Stimulated activated CD4-positive, alpha-beta T cell treated with anti-CD3 and anti-CD28 coated beads, TNF-alpha, amount 100 ng/mL, for 24 hours (primary cell): ENCODE data around the gene STK32C.
A peak's percentile ranks its signal among the peaks of the same experiment; 100 is the strongest.
"Not testable (repeated sequence)": the region's sequence is repeated elsewhere in the genome, so short reads cannot be mapped to it uniquely, and the experiment has no call there.

Experiments used
- DNase-seq, 3 experiments: peaks; one replicate each; pipeline ENCODE4 v3.0.0-alpha.2; 2020; ENCODE audit warnings: low read depth in 3 of 3

The STK32C gene

DNA sequence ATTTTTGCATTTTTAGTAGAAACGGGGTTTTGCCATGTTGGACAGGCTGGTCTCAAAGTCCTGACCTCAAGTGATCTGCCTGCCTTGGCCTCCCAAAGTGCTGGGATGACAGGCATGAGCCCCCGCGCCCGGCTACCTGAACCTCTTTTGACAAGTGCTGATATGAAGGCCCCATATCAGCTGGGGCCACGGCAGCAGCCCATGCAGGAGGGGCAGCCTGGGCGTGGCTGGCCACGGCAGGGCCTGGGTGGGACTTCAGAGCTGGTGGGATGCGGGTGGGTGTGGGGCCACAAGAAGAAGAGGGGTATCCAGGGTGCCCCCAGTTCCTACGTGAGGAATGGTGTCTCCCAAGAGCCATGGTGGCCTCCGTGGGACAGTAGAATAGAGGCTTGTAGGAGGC is 31.1 kb upstream of the STK32C start:
- DNase-seq: no peak

DNA sequence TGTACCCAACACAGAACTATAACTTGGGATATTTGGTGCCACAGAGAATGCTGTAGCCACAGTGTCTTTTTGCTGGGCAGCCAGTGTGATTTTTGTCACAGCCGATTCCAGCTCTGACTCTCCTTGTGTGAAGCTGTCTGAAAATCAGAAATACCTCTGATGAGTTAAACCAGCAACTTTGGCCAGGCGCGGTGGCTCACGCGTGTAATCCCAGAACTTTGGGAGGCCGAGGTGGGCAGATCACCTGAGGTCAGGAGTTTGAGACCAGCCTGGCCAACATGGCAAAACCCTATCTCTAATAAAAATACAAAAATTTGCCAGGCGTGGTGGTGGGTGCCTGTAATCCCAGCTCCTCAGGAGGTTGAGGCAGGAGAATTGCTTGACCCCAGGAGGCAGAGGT is 30.1 kb upstream of the STK32C start:
- DNase-seq: not testable (repeated sequence)

DNA sequence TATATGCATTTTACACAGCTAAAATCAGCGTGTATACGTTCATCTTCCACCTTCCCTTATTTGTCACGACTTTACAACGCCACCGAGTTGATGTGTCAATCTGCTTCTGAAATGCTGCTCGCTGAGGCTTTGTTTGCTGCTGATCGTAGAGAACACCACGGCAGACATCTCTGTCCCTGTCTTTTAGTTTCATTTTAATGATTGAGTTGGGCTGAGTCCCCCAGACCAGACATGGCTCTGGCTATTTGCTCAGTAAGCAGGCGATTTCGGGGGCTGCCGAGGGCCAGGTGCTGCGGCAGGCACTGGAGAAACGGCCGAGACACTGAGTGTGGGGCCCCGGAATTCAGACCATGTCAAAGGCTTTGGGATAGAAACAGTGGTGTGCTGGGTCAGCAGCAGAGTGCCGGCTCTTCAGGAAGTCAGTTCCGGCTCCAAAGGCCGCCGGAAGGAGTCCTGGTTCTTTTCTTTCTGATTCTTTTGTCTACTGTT is 29.2 kb upstream of the STK32C start:
- no peak for DNase-seq

DNA sequence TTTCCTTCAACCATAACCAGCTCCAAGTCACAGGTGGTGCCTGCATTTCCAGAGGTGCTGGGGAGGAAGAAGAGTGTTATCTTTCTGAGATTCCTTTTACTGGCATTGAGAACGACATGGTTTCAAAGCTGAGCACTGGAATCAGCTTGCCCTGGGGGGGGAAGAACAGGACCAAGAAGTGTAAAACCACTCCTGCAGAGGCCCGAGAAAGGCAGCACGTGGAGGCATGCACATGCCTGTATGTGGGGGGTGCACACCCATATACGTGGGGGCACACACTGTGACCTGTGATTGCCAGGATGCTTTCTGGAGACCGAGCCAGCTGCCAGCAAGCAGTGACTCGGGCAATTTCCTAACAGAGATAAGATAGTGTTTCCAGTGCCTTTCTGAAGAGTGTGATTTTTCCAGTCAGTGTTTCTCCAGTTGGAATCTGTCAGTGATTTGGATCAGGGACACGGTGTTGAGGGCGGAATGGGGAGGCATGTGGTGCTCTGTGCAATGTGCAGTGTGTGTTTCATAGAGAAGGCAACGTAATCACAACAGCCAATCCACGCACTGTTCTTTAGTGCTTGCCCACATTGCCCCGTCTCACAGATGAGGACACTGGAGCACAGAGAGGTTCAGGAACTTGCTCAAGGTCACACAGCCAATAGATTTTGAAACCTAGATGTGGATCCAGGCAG is 28.5 kb upstream of the STK32C start:
- DNase-seq: no peak

DNA sequence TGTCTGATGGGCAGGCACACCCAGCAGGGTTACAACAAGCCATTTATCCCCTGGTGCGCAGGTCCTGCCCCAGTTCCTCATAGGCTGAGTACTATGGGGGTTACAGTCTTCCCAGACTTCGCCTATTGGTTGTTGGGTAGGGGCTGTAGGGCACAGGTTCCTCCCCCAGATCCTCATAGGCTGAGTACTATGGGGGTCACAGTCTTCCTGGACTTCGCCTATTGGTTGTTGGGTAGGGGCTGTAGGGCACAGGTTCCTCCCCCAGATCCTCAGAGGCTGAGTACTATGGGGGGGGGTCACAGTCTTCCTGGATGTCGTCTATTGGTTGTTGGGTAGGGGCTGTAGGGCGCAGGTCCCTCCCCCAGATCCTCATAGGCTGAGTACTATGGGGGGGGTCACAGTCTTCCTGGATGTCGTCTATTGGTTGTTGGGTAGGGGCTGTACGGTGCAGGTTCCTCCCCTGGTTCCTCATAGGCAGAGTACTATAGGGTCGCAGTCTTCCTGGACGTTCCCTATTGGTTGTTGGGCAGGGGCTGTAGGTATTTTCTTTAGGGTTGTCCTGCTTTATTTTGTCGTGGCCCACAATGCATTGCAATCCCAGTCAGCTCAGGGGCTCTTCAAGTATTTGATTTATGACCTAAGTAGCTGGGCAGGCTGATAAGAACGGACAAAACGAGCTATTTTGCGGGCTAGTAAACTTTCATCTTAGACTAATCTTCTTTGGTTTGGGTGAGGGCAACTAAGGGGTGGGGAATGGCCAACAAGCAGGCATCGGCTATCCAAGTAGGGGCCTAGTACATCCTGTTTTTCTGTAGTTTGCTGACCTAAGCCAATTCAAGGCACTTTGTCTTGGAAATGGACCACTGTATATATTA is 27.7 kb upstream of the STK32C start:
- no peak for DNase-seq

DNA sequence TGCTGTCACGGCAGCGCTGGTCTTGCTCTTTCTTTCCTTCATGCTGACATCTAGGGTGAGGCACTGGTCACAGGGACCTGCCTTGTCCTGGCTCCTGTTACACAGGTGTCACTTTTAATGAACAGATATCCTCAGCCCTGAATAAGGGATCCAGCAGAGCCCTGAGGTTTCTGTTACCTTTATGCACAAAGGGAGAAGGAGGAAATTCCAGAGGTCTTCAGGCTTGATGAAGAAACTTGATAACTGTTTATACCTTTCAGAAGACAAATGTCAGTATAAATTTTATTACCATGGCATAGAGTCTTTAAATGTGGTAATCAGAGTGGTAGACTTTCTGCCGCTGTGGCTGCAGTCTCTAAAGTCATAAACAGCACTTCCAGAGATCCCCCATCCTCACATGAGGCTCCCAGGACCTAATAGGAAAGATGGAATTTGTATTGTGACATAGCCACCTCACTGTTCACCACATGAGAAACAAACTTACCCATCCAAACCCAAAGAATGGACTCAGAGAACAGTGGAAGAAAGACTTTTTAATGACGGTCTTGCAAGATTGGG is 27.0 kb upstream of the STK32C start:
- no peak for DNase-seq

DNA sequence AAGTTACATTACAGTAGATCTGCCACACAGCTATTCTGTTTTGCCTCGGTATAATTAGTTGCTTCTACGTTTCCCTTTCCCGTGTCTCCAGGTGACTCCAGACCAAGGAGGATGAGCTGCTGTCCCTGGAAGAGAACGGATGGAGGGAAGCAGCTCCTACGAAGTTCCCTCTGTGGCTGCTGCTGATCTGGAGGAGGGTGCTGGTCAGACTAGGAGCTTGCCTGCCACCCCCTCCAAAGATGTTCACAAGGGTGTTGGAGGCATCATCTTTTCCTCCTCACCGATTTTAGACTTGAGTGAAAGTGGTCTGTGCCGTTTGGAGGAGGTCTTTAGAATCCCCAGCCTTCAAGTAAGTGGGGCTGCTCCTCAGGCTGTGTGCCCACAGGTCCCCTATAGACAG is 25.6 kb upstream of the STK32C start:
- no peak for DNase-seq

DNA sequence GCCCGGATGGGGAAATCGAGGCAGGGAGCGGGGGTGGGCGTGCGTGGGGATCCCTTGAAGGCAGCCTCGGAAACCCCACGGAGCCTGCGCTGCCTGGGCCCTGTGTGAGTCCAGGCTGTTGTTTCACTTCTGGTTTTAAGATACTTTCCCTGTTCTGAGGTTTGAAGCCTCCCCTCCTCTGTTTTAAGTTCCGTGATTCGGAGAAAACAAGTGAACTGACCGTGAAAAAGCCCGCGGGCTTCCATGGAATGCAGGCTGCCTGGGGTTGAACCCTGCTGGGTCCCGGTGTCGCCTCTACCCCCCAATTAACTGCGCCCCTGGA is 24.6 kb upstream of the STK32C start:
- DNase-seq: no peak

DNA sequence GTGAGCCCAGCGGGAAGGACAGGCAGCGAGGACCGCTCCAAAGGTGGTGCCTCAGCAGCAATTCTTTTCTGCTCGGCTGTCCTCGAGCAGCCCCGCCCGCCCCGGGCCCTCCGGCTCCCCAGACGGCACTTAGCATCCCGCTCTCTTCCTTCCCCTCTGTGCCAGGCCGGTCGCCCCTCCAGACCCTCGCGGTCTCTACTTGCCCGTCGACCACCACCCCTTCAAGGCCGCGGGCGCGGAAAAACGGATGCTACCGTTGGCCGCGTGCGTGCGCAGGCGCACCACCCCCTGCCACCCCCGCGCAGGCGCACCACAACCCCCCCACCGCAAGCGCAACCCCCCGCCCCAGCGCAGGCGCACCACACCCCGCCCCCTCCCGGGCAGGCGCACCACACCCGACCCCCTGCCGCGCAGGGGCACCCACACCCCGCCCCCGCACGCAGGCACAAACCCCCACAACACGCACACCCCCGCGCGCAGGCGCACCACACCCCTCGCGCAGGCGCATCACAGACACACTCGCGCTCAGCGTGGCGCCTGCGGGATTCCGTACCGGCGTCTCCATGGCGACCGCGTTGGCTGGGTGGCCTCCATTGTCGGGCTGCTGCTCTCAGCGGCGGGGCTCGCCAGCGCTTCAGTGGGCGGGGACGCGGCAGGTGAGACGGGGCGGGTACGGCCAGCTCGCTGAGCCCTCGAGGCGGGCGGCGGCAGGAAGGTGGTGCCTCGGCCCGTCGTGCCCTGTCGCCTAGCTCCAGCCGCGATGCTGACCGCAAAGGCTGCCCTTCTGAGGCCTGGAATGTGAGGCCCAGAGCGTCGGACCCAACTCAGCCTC is 24.1 kb upstream of the STK32C start, which contains the start of gene LRRC27:
Gene LRRC27 (plus strand): TSS at position 593 of the 832 bp plus-strand sequence. CDS start 1,332 bp downstream, outside the sequence.
- peak; percentile 97 to 98 (median 98) for DNase-seq

DNA sequence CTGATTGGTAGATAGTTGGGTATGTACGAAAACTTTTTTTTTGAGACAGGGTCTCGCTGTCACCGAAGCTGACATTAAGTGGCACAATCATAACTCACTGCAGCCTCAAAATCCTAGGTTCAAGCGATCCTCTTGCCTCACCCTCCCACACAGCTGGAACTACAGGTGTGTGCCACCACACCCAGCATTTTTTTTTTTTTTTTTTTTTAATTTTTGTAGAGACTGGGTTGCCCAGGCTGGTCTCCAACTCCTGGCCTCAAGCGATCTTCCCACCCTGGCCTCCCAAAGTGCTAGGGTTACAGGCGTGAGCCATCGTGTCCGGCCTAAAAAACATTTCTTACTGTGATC is 22.7 kb upstream of the STK32C start:
- DNase-seq: no peak

DNA sequence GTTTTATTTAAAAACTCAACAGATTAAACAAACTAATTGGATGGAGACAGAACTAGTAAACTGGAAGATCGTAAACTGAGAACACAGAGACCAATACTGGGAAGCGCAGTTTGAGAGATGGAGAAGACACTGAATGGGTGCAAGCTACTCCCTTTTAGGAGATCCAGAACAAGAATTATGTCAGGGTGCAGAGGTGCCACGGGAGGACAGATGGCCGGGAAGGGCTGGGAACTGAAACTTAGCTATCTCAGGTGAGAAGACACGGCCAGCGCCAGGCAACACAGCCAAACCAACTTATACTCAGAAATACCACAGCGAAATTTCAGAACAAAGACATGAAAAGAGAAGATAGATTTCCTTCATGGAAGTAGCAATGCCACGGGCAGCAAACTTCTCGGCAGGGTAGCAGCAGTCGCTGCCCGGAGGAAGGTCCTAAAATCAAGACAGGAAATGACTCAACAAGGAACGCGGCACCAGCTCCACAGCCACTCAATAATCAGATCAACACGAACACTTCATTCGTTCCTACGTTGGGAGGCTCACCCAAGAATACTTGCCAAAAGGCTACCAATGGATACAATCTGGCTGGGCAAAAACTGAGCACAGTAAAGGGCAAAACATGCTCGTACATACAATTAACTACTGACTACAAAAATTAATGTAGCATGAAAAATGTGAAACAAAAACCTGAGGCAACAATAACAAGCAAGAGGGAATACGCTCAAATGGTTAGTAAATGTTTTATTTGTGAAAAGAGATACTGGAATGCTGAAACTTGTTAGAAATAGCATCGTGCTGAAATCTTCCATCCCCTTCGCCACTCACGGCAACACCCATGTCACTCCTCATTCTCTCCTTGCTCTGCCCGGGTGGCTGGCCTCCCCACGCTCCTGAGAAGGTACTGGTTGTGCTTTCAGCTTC is 22.1 kb upstream of the STK32C start:
- DNase-seq: no peak

DNA sequence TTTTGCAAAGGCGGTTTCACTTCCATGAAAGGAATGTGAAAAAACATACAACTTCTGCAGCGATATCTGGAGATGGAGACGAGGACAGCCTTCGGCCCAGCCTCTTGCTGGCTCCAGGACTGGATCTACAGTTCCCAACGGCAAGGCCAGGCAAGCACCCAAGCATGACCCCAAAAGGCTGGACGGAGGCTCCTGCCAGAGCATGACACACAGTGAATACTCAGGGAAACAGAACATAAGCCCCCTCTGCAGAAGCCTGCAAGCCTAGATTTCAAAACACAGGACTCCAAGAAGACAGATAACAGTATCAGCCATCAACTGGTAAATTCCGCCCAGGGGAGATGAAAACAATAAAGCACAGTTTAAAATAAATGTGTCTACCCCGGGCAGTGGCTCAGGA is 21.0 kb upstream of the STK32C start:
- no peak for DNase-seq

DNA sequence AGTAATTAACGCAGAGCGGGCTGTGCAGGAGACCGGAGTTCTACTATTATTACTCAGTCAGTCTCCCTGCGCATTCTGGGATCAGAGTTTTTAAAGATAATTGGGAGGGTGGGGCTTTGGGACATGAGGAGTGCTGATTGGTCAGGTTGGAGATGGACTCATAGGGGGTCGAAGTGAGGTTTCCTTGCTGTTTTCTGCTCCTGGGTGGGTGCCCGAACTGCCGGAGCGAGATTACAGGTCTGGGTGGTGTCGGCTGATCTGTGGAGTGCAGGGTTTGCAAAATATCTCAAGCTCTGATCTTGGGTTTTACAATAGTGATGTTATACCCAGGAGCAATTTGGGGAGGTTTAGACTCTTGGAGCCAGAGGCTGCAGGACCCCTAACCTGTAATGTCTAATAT is 20.4 kb upstream of the STK32C start:
- no peak for DNase-seq

DNA sequence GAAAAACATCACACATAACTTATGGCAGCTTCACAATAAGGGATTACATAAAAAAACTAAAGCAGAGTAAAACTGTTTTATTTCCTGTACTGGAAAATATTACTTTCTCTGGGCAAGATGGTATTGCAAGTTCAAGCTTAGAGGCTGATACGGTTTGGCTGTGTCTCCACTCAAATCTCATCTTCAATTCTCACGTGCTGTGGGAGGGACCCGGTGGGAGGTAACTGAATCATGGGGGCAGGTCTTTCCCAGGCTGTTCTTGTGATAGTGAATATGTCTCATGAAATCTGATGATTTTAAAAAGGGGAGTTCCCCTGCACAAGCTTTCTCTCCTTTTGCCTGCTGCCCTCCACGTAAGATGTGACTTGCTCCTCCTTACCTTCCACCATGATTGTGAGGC is 19.2 kb upstream of the STK32C start:
- DNase-seq: peak in 1 of 3 experiments; percentile 55

DNA sequence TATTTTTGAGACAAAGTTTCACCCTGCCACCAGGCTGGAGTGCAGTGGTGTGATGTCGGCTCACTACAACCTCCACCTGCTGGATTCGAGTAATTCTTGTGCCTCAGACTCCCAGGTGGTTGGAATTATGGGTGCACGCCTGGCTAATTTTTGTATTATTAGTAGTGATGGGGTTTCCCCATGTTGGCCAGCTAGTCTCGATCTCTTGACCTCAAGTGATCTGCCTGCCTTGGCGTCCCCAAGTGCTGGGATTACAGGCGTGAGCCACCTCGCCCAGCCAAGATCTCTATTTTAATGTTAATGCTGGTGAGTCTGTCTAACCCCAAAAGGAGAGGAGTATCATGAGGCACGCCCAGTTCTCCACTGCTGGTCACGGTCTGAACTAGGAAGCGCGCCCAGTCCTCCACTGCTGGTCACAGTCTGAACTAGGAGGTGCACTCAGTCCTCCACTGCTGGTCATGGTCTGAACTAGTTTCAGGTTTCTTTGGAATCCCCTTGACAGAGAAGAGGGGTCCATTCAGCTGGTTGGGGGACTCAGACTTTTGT is 18.7 kb upstream of the STK32C start:
- no peak for DNase-seq

DNA sequence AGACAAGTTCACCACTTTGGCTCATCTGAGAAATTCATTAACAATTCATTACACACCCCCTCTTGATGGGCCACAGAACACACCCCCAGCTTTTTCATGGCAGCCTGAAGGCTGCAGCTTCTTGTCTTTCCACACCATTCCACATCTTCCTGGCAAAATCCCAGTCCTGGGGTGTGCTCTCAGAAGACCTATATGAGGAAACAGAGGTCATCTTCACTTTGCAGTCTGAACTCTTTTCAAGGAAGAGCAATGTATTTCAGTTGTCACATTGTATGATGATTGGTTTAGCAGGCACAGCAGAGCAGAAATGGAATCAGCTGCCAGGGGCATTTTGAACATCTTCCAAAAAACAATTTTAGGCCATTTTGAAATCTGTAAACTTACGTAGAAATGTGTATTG is 16.4 kb upstream of the STK32C start:
- DNase-seq: no peak

DNA sequence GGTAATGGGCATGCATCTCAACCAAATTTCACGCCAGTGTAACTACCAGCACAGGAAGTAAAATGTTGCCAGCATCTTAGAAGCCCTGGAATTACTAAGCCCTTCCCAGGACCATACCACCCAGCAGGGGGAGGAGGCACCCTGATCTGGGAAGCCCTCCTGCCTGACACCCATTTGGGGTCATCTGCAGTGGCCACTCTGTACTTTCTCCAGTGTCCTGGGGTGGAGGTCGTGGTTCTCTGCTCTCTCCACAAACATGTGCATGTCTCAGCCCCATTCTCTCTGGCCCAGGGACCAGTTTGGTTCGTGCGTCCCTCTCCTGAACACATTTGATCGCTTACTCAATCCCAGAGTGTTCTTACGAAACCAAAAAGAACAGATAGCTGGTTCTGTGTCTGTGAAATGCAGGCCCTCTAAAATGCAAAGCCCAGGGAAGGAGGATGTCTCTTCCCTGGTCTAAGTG is 14.9 kb upstream of the STK32C start:
- no peak for DNase-seq

DNA sequence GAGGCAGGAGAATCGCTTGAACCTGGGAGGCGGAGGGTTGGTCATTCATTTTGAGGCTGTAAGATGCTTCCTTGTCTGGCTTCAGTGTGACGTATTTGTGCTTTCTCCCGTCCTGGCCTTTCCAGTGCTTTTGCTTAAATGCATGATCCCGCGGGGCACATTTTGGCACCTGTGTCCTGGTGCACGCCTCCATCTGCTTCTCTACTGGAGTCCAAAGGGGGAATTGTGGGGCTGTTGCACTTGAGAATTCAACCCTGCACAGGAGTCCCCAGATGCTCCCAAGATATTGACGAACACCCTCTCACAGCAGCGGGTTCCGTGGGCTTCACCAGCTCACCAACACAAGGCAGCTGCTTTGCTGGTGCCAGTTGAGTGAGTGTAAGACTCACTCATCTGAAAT is 14.0 kb upstream of the STK32C start:
- no peak for DNase-seq

DNA sequence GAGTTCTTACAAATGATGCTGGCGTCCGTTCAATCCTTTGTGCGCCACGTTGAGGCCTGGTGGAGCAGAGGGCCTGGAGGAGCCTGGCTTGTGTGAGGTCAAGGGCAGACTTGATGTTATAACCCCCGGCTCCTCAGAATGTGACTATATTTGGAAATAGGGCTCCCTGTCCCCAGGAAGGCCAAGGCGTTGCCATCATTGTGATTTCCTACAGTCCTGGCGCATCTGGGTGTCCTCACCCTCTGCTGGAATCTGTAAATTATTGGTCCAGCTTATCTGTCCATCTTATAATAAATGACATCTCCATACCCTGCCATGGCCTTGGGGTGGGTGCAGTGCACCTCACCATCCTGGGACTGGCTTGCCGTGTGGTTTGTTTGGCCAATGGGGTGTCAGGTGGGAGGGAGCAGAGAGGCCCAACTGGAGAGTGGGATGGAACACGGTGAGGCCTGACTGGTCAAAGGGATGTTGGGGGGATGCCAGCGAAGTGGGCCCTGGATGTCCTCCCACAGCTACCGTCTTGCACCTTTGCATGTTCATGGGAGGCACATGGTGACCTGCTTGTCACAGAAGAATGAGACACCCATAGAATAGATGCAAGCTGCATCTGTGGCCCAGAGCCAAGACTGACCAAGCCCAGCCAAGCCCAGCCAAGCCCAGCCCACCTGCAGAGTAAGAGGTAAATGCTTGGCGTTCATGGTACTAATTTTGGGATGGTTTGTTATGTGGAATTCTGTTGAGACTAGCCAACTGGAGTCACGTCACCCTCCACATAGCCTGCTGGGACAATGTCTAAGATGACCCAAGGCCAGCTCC is 13.1 kb upstream of the STK32C start:
- DNase-seq: no peak
